GM19023 (cell line): ENCODE results near the gene ENPEP.
"Not testable (repeated sequence)": the region's sequence is repeated elsewhere in the genome, so short reads cannot be mapped to it uniquely, and the experiment has no call there.

ENCODE experiments used
- ATAC-seq: cut with Tn5 transposase; IDR thresholded peaks from one replicate; pipeline ENCODE4 v1.9.1; 2021; ENCODE audit warnings: mild to moderate bottlenecking, moderate library complexity; ENCODE audit not compliant: unreplicated experiment

ENPEP gene

DNA sequence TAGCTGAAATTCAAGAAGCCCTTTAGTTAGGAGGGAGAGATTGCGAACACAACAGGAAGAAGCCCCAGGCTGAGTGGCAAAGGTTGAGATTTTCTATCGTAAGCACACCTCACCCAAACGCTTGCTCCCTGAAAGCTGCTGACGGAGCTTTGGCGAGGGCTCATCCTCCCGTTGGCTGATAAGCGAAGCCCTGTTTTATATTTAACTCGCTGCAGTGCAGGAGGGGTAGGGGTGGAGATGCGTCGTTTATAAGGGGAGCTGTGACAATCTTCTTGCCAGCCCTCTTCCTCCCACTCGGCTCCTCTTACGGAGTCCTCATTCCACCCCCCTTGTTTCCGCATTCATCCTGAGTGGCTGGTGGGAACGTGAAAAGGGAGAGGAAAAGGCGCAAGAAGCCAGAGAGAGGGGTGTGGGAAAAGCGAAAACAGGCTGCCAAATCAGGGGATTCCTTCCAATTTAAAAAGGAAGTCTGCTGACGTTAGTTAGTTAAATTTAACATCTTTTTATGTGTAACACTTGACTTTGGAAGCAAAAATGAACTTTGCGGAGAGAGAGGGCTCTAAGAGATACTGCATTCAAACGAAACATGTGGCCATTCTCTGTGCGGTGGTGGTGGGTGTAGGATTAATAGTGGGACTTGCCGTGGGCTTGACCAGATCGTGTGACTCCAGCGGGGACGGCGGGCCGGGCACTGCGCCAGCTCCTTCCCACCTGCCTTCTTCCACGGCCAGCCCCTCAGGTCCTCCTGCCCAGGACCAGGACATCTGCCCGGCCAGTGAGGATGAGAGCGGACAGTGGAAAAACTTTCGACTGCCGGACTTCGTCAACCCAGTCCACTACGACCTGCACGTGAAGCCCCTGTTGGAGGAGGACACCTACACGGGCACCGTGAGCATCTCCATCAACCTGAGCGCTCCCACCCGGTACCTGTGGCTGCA, at the start of gene ENPEP:
Gene ENPEP (plus strand): TSS at position 275 of the 938 bp plus-strand sequence. CDS start 260 bp downstream, at position 535.
- no peak for ATAC-seq

- not testable (repeated sequence) for ATAC-seq
Observed at GRCh38 chr4:110431805-110432204, 44.1 kb upstream of the ENPEP start.

DNA sequence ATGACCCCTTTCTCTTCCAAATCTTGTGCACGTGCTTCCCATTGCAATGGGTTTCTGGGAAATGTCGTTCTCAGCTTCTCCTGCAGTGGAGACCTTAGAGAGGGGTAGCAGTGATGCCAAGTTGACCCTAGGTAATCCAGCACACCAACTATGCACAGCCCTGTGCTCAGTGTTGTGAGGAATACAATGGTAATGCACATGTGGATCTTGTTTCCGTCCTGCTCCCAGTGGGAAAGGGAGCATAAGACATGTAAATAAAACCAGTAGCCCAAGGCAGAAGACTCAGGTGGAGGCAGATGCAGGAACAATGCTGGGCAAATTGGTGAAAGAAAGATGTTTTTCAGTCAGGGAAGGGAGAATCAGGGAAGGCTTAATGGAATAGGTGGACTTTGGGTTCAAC, 38.7 kb upstream of the ENPEP start:
- not testable (repeated sequence) for ATAC-seq

GRCh38 chr4:110439209-110439608, 36.7 kb upstream of the ENPEP start:
- not testable (repeated sequence) for ATAC-seq

GRCh38 chr4:110442309-110442708, 33.6 kb upstream of the ENPEP start:
- no peak for ATAC-seq

DNA sequence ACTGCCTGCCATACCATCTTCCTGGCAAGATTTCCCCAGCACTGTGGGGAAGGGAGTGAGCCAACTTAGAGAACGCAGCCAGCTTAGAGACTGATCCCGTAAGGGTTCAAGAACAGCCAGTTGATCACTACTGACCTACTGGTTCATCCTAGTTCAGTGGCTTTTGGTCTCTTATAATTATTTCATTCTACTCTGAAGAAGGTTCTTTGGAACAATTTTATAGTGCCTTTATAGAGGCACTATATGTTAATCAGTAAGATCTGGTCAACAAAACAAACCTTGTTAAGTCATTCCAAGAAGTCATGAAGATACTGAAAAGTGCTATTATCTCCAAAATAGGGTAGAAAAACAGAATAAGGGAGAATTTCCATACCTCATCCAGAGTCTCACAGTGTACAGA, 33.2 kb upstream of the ENPEP start:
- no peak for ATAC-seq

DNA sequence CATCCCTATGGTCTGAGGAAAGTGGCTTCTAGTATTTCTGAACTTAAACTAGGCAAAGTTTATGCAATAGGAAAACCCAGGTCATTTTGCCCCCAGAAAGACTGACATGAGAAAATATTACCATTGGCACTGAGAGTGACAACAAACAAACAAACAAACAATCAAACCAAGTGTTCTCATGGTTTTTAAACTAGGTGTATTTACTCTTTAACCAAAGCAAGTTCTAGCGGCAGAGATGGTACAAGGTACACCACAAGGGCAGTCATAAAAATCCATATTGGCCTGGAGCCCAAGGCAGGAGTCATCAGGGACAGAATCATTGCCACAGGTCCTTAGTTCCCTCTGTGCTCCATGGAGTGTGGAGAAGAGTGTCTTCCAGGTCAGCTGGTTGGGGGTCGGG, 26.0 kb upstream of the ENPEP start:
- no peak for ATAC-seq

GRCh38 chr4:110452546-110452945, 23.4 kb upstream of the ENPEP start:
- ATAC-seq, result no peak

DNA sequence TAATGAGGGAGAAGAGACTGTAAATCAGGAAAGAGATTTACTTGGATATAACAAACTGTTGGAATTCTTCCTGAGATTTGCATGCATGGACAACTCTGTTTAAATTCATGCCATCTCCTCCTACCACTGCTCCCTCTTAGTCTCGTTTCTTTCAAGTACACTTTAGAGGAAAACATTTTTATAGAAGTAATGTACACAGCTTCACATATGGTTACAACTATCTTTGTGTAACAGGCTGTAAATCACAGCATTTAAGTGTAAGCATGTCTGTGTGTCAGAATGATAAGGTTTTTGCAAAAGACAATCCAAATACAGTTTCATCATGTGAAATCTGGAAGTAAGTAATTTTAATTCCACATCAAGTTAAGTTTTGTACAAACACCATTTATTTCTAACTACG, 21.5 kb upstream of the ENPEP start:
- ATAC-seq, result no peak

DNA sequence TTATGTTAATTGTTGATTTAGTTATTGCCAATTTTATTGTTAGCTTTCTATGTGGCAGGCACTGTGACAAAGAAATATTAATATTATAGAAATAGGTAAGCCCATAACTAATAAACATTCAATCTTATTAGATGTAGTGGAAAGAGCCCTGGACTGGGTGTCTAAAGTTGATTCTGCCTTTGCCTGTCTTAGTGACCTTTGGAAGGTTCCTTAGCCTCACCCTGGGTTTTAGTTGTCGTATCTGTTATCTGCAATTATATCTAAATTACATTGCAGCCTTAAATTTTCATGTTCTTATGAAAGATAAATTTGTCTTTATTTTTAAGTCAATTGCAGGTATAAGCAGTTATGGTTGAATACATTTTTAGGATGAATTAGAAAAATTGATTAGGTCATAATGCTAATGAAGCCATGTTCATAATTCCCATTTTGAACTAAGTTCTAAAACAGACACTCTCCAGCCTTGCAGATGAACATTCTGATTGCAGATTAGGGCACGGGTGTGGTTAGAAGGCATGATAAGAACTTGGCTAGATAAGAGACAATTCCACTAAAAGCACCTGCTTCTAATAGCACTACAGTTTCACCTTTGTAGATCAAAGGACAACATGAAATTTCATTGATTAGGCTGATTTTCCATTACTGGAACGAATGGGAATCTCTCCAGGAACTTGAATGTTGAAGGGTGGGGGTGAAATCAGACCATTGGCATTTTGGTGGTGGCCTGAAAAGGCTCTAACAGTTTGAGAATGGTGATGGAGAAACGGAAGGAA, 17.3 kb upstream of the ENPEP start:
- ATAC-seq, result no peak

DNA sequence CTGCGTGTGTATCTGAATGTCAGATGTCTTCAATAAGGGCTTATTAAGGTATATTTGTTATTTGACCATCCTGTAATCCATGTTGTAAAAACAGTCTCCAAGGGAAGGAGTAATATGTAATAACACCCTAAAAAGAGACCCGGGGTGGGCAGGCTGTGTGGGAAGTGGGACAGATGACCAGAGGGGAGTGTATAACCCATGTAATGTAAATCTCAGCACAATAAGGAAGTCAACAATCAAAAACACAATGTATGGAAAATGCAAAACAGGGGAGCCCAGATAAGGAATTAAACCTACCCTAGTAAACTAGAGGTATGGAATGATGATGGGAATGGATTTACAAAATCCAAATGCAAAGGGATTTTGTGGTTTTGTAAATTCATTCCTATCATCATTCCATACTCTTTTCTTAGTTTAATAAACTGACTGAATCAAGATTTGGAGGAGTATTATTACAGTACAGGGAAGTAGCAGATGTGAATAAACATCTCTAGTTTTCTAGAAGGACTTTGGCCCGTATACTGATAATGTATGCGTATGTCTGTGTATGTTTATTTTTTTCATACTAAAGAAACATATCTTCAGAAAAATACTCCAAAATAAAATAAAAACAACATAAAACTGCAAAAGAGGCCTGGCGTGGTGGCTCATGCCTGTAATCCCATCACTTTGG, 15.7 kb upstream of the ENPEP start:
- ATAC-seq, result no peak

DNA sequence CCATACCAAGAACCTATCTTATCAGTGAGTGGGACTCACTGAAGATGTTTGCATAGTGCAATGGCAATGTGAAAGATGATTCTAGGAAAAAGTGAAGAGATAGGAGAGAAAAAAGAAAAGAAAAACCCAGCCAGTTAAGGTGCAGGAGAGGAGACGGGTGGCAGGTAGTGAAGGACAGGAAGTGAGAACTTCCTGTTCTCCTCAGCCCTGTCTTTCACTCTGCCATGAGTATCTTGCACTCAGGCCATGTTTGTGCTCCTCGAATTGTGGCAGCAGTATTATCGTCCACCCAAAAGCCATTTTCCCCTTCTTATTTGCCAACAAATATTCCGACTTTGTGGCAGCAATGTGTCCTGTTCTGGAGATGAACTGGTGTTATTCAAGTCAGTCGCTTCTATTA, 8.6 kb upstream of the ENPEP start:
- ATAC-seq, result no peak

- ATAC-seq, result no peak
Observed at GRCh38 chr4:110472583-110473329, 3.2 kb upstream of the ENPEP start.

- ATAC-seq, result no peak
Observed at GRCh38 chr4:110474481-110474880, 1.5 kb upstream of the ENPEP start.

- not testable (repeated sequence) for ATAC-seq
Observed at GRCh38 chr4:110475080-110475479, 875 bp upstream of the ENPEP start.

DNA sequence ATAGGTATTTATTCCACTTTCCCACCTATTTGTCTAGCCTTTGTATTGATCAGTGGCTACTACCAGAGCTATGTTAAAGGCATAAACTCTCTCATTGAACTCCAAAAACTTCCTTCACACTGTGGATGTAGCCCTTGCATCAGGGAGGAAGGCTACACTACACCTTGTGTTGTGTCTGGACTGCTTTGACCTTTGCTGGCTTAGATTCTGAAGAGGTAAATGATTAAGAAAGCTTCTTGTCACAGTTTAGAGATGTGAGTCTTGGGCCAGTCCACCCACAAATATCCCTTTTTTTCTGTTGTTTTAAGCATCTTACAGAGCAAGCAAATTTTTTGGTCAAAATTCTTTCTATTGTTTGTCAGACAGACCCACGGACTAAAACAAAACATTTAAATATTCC, 1.9 kb downstream of the ENPEP start:
- no peak for ATAC-seq

- ATAC-seq, result no peak
Observed at GRCh38 chr4:110480031-110480549, 4.1 kb downstream of the ENPEP start.

GRCh38 chr4:110480746-110481271, 4.9 kb downstream of the ENPEP start:
- ATAC-seq, result no peak

DNA sequence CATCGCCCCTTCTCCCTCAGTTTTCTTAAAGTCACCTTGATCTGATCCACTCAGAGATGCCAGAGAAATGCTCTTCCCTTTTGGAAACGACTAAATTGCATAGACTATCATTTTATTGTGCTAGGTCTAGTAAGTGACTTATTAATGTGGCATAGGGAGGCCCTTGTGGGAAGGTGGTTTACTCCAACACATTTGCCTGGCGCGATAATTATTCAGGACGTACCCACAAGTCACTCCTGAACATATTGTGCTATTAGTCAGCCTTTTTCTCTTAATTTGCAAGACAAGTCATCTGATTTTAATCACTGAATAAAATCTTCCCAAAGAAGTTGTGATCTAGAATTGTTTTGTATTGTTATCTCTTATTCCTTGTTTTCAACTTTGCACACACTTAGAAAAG, 7.6 kb downstream of the ENPEP start:
- no peak for ATAC-seq

GRCh38 chr4:110484029-110484428, 8.1 kb downstream of the ENPEP start:
- peak; percentile 96 for ATAC-seq
